HG02981 (cell line): ENCODE data around the gene PGC.
A peak's percentile ranks its signal among the peaks of the same experiment; 100 is the strongest.

ENCODE experiments used
- ATAC-seq: cut with Tn5 transposase; IDR thresholded peaks from one replicate; pipeline ENCODE4 v1.9.1; 2021; ENCODE audit warnings: mild to moderate bottlenecking, moderate library complexity; ENCODE audit not compliant: unreplicated experiment

Gene PGC

DNA sequence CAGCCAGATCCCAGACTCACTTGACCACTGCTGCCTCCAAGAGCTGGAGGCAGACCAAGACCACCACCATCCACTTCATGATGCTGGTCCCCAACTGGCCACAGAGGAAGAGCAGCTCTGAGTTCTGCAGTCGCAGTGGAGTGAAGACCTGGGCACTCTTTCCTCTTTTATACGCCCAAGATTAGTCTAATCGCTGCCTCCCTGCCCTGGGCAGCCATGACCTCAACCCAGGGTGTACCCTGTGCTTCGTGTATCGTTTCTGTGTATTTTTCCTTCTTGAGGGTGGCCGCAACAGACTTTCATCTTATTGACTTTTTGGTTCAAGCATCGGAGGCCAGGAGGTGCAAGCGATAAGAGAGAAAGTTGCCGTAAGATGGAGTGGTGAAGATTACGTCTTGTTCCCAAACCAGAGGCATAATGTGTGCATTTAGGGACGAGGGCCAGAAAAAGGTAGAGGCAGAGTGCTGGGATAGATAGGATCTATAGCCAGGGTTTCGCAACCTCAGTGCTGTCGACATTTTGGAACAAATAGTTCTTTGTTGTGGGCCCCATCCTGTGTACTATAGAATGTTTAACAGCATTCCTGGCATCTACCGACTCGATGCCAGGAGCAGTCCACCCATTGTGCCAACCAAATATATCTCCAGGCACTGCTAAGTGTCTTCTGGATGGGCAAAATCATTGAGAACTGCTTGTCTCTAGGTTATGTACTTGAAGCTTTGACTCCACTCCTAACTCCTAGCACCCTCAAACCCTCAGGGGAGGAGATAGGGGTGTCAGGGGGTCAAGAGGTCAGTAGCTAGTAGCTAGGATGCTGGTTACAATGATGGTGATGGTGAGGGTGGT, at the start of gene PGC:
Gene PGC (minus strand): TSS at position 142 of the 846 bp plus-strand sequence. CDS start 63 bp downstream, at position 79.
- ATAC-seq = no peak

DNA sequence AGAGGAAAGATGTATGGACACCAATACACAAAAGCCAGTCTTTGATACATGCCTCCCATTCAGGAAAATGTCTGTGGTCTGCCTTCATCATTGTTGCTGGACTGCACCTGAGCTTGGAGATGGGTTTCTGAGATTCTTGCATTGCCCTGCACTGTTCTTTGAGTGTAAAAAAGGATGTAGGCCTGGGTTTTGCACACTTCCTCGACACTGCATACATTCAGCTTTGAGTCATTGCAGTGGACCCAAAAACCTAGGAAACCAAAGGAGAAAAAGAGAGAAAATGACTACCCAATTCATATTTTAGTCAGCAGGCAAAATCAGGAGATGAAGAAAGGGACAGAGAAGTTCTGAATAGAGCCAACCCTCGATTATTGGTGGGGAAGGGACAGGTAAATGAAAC, 49.3 kb upstream of the PGC start:
- ATAC-seq = no peak

DNA sequence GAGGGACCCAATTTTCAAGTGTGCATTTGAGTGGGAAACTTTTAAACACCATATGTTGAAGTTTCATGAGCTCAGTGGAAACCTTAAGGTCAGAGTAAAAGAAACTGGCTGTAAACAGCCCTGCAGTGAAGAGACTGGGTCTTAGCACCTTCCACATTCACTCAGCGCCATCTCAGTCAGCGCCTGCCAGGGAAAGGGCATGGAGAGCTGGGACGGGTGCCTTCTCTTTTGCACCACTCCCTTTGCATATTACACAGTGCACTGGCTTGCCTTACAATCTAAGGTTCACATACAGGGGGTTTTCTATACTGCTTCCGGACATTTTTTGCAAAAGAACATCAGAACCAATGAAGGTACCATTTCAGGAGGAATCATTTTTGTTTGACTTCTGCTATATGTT, 44.8 kb upstream of the PGC start:
- ATAC-seq = no peak

DNA sequence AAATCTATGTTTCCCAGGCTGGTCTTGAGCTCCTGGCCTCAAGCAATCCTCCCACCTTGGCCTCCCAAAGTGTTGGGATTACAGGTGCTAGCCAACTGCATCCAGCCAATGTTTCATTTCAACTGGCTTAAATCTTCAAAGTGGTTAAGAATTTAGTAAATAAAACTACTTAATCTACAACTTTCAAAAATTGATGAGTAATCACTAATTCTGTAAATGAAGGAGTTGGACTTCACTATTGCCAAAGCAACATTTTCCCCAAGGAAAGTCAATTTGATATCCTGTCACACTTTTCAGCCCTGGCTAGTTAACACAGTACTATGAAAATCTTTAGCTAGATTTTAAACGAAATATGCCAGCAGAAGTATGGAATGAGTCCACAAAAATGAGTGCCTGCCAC, 44.1 kb upstream of the PGC start:
- ATAC-seq = no peak

DNA sequence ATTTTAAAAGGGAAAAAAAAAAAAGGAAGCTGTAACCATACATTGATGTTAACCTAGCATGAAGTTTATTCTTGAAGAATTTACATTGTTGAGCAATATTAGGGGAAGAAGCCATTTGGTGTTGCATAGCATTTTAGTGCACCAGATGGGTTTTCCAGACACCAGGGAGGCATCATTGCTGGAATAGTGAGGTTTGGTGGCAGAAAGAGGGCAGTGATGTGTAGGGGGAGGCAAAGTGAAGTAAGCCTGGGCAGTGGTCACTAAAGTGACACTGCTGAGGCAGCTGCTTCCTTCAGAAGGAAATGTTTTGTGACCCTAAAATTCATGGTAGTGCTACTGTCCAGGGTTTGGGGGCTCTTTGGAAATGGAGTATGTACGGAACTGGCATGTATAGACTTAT, 42.8 kb upstream of the PGC start:
- ATAC-seq = no peak

DNA sequence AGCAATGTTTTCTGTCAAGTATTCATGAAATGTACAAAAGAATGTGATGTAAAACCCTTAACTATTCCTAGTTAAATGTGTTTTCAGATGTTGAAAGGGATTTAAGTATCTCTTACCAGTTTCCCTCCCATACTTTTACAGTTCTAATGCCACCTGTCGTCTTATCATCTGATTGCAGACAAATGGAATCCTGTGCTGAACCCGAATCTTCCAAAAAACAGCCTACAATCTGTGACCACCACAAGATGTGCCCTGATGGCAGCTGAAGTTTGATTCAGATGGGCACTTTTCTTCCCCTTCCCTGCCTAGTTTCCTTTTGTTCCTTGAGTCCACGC, 42.2 kb upstream of the PGC start:
- no peak for ATAC-seq

DNA sequence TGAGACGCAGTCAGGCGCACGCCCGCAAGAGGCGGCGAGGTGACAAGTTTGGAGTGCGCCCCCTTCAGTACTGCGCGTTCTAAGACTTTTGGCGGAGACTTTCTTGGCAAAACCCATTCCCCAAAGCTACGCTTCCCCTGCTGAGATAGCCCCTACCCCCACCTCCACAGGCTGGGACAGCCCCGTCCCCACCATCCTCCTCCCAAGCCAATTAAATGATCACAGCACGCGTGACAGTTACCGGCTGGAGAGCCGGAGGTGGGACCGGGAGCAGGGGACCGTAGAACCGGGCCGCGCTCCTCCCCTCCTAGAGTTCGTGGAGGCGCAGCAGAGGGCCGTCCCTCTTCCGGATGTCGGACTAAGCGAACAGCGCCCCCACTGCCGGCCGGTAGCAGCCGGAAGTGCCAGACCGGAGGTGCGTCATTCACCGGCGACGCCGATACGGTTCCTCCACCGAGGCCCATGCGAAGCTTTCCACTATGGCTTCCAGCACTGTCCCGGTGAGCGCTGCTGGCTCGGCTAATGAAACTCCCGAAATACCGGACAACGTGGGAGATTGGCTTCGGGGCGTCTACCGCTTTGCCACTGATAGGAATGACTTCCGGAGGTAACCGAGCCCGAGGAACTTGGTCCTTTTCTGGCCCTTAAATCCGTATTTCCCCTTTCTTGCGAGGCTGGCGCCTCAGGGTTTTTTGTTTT, 40.2 kb upstream of the PGC start, which contains the start of gene TOMM6:
Gene TOMM6 (plus strand): TSS at position 476 of the 699 bp plus-strand sequence. CDS start 4 bp downstream, at position 480.
- peak; percentile 86 for ATAC-seq

- ATAC-seq = peak; percentile 55
These were observed 39.4 kb upstream of the PGC start for GRCh38 chr6:41786451-41787218.

GRCh38 chr6:41785689-41786450, 38.7 kb upstream of the PGC start:
- ATAC-seq = no peak

DNA sequence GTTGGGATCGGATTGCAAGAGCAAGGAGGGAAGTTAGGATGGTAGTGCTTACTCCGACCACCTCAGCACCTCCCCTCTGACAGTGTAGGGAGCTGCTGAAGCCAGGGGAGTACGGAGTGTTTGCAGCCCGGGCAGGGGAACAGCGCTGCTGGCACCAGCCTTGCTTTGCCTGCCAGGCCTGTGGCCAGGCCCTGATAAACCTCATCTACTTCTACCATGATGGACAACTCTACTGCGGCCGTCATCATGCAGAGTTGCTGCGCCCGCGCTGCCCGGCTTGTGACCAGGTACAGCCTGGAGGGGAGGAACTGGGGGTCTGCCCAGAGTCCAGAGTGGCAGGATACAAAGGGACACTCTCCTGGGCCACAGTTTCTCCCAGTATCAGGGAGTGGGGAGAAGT, 38.1 kb upstream of the PGC start:
- ATAC-seq = no peak

DNA sequence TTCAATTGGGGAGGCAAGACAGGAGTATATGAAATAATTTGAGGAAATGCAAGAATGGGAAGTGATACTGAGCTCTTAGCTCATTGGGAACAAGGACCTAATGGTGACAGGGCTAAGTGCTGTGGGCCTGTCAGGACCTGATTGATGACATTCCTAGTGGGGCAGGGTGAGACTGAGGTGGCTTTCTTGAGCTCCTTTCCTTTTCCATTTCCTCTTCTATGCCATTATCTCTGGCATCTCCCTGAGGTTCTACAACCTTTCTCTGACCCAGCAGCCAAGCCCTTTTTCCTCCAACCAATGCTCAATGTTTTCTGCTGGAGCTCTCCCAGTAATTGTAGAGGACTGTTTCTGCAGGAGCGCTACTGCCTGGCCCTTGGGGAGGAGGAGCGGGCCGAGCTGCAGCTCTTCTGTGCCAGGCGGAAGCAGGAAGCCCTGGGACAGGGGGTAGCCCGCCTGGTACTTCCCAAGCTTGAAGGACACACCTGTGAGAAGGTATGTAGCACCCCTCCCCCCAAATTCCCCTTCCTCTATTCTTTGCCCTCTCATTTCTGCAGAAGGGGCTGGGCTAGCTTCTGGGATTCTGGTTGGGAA, 37.5 kb upstream of the PGC start:
- ATAC-seq = no peak

GRCh38 chr6:41783106-41783780, 36.0 kb upstream of the PGC start:
- ATAC-seq = no peak

- no peak for ATAC-seq
These were observed 34.2 kb upstream of the PGC start for GRCh38 chr6:41781366-41781730.

GRCh38 chr6:41780551-41781365, 33.6 kb upstream of the PGC start, which contains the start of gene PRICKLE4:
TSS of gene PRICKLE4 (plus strand) at chr6:41780782. CDS start at chr6:41783474, 2,692 bp downstream.
- ATAC-seq = no peak

DNA sequence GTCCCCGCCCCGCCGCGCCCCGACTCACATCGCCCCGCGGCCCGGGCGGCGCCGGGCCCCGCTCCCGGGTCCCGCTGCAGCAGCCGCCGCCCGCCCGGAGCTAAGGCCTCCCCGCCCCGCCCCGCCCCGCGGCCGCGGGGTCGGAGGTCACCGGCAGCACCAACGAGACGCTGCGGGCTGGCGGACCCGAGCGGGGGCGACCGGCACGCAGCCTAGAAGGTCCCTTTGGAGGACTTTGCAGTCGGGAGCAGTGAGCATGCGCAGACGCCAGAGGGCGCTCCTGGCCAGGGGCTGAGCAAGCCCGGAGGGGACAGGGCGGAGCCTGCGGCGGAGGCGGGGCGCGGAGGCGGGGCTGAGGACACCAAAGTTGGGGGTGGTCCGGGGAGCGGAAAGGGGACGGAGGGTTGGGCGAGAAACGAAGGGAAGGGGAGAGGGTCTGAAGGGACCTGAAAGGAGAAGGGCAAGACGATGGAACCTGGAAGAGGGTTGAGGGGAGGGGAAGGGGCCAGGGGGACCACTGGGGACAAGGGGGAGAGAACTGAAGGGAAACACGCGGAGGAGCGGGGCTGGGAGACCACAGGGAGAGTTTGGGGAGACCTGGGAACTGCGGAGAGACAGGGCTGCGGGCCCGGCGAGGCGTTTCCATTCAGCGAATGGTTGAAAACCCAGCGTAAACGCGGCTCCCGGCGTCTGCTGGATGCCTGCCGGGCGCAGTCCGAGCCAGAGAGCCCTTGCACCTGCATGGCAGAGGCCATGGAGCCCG, 32.8 kb upstream of the PGC start, which contains the start of gene FRS3:
Gene FRS3 (minus strand): TSS at position 113 of the 763 bp plus-strand sequence. CDS start 2,913 bp downstream, outside the sequence.
- ATAC-seq = peak; percentile 95

GRCh38 chr6:41779336-41779735, 32.1 kb upstream of the PGC start:
- ATAC-seq = peak; percentile 7

GRCh38 chr6:41778895-41779294, 31.7 kb upstream of the PGC start:
- no peak for ATAC-seq
